SU-DHL-6 (cell line): ENCODE measurements around the gene MT1A.

Experiments
- CTCF ChIP-seq: fragments of 200-600 bp; sonication (generic); IDR thresholded peaks from one replicate; pipeline ENCODE4 v1.5.1; 2017; ENCODE audit warnings: antibody characterized with exemption, mild to moderate bottlenecking, low read length, moderate library complexity; ENCODE audit not compliant: insufficient read depth, poor library complexity, severe bottlenecking
- EZH2phosphoT487 ChIP-seq: fragments of 200-600 bp; sonication (generic), shearing (Covaris generic); conservative IDR thresholded peaks from 2 replicates; pipeline ENCODE4 v1.6.1; 2018; ENCODE audit warnings: mild to moderate bottlenecking, antibody characterized with exemption, low read length, moderate library complexity, mixed read lengths

GRCh38 chr16:56634715-56635440, 3.6 kb upstream of the MT1A start:
- TF ChIP-seq CTCF, result no peak
- TF ChIP-seq EZH2phosphoT487, result no peak
